GM19023 (cell line): ENCODE results near the gene ELOA.

Source experiments
- ATAC-seq: cut with Tn5 transposase; IDR thresholded peaks from one replicate; pipeline ENCODE4 v1.9.1; 2021; ENCODE audit warnings: mild to moderate bottlenecking, moderate library complexity; ENCODE audit not compliant: unreplicated experiment

ELOA gene, protein sequence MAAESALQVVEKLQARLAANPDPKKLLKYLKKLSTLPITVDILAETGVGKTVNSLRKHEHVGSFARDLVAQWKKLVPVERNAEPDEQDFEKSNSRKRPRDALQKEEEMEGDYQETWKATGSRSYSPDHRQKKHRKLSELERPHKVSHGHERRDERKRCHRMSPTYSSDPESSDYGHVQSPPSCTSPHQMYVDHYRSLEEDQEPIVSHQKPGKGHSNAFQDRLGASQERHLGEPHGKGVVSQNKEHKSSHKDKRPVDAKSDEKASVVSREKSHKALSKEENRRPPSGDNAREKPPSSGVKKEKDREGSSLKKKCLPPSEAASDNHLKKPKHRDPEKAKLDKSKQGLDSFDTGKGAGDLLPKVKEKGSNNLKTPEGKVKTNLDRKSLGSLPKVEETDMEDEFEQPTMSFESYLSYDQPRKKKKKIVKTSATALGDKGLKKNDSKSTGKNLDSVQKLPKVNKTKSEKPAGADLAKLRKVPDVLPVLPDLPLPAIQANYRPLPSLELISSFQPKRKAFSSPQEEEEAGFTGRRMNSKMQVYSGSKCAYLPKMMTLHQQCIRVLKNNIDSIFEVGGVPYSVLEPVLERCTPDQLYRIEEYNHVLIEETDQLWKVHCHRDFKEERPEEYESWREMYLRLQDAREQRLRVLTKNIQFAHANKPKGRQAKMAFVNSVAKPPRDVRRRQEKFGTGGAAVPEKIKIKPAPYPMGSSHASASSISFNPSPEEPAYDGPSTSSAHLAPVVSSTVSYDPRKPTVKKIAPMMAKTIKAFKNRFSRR

DNA sequence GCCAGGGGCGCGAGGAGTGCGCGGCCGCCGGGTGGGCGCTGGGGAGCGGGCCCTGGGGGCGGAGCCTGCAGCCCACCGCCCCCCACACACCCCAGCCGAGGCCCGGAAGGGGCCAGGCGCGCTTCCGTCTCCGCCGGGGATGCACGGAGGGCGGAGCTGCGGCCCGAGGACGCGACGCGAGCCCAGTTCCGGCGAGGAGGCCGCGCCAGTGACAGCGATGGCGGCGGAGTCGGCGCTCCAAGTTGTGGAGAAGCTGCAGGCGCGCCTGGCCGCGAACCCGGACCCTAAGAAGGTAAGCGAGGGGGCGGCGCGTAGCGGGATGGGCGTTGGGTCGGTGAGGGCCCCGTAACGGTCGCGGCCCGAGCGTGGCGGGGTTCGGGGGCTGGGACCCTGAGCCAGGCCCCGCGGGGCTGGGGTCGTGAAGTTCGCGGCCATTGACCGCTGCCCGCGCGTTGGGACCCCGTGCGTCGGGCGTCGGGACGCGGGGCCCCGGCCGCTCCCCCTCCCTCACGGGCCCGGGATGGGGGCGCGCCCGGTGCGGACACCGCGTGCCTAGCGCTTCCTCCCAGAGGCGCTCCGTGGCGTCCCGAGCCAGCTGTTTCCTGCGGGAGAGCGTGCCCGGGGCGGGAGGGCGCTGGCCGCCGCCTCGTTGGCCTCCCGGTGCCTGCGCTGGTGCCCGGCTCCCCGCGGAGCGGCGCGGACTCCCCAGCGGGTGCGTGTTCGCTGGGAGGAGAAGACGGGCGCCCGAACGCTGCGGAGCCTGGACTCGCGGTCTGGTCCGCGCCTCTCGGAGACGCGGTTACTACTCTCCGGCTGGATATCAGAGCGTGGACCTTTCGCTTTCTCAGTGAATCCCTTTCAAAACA lies at the start of gene ELOA:
Gene ELOA (plus strand): TSS at position 185 of the 866 bp plus-strand sequence. CDS start 33 bp downstream, at position 218.
- peak; percentile 80 for ATAC-seq

DNA sequence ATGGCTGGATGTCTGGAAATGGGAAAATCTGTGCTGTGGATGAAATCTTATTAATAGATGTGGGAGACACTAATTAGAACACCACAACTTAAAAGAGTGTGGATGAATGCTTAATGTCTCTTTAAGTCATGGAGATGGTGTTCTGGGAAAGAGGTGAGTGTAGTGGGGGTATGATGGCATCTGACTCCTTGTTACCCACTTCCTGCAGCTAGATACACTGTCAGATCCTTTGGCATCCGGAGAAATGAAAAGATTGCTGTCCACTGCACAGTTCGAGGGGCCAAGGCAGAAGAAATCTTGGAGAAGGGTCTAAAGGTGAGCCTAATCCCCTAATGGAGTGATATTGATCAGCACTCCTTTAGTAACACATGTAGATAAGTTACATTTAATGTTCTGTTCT lies 49.7 kb upstream of the ELOA start:
- ATAC-seq, result no peak

DNA sequence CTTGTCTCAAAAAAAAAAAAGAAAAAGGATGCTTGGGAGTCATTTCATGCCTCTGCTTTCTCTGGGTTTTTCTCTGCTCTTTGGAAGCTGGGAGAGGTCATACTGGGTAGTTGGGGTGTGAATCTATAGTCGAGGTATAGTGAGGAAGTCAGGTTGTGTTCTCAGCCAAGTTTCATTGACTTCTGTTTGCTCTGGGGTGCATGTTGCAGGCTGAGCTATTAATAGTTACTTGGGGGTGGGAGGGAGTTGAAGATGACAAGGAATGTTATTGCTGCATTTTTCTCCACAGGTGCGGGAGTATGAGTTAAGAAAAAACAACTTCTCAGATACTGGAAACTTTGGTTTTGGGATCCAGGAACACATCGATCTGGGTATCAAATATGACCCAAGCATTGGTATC lies 48.9 kb upstream of the ELOA start:
- no peak for ATAC-seq

DNA sequence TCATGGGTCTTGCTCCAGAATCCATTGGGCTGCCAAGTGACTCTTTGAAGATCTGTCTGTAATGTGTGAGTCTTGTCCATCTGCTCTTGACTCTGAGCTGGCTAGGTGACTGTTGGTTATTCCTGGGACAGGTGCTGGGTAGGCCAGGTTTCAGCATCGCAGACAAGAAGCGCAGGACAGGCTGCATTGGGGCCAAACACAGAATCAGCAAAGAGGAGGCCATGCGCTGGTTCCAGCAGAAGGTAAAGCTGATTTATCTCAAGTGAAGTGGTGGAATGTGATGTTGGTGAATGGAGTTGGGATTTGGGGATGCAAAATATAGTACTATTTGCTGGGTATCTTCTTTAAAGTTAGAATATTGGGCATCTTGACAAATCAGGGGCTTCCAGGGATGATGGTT lies 47.6 kb upstream of the ELOA start:
- ATAC-seq, result no peak

DNA sequence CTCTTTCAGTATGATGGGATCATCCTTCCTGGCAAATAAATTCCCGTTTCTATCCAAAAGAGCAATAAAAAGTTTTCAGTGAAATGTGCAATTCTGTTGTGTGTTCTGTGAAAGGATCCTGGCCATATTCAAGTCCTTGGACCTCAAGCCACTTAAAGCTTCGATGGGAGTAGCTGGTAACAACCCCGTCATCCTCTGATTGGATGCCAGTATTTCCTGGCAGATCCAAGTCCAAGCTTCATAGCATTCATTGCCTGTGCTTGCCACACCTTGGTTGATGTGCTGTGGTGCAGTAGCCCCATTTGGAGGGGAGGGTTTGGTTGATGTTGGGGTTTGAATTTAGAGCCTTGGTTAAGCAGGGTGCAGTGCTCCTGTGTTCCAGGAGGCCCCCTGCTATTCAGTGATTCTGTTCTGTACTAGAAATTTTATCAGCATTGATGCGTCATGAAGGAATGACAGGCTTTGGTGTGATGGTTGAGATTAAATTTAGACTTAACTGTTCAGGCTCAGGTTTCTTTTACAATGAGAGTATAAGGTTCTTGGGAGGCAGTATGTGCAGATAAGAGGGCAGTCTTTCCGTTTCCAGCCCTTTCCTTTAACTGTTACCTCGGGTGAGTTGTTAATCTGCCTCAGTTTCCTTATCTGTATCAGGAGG lies 46.8 kb upstream of the ELOA start:
- ATAC-seq, result no peak

DNA sequence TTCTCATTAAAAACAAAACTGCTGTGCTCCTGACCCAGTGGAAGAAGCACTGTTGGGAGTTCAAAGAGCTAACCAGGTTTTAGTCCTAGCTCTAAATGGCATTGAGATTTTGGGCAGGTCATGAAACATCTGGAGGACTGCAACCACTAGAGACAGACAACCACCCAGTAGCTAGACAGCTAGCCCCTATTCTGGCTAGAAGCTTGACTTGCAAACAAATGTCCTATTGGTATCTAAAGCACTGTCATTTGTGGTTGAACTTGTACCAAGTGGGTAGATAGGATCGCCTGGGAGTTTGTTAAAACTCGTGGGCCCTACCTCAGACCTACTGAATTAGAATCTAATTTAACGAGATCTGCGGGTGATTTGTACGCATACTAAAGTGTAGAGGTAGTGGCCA lies 44.8 kb upstream of the ELOA start:
- no peak for ATAC-seq

DNA sequence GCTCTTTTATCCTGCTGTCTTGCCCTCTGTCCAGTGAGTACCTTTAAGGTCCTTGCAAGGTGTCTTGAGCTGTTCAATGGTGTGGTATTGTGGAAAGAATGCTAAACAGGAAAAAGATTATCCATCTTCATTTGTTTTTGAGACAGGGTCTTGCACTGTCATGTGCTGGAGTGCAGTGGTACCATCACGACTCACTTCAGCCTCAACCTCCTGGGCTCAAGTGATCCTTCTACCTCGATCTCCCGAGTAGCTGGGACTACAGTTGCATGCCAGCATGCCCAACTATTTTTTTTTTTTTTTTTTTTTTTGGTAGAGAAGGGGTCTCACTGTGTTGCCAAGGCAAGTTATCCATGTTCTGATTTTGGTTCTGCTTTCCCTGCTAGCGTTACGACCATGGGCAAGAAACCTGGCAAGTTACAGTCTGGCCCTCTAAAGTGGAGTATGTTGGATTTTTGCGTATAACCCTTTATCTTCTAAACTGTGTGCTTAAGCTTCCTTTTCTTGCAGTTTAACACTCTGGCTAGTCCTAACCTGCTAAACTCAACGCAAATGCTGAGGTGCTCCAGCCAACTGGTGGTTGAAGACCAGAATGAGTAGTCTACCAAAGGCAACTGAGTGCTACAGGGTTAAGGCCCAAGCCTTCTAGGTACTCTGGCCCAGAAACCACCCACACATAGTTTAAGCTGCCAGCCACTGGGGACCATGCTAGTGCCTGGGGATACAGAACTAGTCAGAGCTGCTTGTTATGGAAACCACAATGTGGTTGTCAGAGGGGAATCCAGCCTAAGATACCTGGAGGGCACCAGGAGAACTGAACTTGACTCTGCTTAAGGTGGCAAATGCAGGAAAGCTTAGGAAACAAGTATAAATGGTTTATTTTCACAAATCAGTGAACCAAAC lies 43.7 kb upstream of the ELOA start:
- no peak for ATAC-seq

DNA sequence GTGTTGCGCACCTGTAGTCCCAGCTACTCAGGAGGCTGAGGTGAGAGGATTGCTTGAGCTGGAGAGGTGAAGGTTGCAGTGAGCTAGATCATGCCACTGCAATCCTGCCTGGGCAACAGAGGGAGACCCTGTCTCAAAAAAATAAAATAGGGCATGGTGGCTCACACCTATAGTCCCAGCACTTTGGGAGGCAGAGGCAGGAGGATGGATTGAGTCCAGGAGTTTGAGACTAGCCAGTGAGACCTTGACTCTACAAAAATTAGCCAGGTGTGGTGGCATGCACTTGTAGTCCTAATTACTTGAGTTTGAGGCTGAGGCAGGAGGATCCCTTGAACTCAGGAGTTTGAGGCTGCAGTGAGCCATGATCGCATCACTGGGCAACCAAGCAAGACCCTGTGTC lies 42.0 kb upstream of the ELOA start:
- ATAC-seq, result no peak

DNA sequence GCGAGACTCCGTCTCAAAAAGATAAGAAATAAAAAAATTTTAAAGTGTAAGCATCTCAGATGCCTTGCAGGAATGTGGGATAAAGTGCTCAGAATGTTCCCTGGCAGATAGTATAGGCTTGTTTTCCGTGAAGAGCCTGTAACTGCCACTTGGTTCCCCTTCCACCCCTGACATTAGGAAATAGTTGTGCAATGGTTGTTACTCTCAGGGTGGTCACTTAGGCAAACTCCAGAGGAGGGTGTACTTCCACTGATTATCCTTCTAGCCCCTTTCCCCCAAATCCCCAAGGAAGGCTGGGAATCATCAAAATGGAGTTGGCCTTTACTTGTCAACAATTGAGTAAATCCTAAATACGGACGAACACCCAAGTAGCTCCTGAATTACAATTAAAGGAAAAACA lies 41.3 kb upstream of the ELOA start:
- no peak for ATAC-seq

DNA sequence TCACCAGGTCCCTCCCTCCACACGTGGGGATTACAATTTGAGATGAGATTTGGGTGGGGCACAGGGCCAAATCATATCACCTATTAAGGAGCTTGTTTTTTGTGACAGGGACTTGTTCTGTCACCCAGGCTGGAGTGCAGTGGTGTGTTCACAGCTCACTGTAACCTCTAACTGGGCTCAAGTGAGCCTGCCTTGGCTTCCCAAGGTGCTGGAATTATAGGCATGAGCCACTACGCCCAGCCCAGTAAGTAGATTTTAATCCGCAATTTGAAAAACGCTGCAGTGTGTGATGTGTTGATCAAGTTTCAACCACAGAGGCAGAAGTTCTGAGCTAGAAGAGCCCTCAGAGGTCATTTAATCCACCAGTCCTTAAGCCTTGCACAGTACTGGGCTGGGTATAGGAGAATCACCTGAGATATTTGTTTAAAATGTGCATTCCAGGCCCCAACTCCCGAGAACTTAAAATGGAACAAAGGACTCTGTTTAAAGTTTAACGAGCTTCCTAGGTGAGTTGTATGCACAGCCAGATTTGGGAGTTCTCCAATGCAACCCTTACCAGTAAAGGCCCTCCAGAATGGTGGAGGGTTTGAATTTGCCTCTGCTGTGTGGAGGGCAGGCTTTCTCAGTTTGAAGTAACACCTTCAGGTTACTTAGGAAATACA lies 38.3 kb upstream of the ELOA start:
- no peak for ATAC-seq

DNA sequence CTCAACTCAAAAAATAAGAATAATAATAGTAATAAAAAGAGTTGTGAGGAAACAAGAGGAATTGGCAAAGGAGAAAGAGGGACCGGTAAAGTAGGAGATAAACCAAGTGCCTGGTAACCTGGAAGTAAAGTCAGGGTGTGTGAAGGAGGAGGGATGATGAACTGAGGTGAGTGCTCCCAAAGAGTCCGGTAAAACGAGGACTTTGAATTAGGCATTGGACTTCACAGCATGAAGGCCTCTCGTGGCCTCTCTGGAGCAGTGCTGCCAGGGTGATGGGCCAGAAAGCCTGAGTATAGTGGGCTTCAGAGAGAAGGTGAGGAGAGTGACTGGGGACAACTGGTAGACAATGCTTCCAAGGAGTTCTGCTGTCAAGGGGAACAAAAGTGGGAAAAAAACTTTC lies 34.0 kb upstream of the ELOA start:
- ATAC-seq, result no peak

DNA sequence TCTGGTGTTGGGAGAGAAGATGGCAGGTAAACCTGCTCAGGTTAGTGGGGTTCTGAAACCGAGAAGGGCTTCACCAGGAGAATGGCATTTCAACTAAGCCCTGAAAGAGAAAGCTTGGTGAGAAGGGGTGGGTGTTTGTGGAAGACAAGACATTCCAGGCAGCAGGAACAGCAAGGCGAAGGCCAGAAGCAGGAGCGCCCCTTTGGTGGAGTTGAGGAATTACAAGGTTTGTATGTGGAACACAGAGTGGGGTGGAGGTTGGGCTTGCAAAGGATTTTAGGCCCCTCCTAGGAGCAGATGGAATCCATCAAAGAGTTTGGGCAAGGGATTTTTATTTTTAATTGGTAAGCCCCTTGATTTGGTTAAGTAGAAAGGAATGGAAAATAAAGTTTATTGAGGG lies 24.8 kb upstream of the ELOA start:
- ATAC-seq, result no peak

DNA sequence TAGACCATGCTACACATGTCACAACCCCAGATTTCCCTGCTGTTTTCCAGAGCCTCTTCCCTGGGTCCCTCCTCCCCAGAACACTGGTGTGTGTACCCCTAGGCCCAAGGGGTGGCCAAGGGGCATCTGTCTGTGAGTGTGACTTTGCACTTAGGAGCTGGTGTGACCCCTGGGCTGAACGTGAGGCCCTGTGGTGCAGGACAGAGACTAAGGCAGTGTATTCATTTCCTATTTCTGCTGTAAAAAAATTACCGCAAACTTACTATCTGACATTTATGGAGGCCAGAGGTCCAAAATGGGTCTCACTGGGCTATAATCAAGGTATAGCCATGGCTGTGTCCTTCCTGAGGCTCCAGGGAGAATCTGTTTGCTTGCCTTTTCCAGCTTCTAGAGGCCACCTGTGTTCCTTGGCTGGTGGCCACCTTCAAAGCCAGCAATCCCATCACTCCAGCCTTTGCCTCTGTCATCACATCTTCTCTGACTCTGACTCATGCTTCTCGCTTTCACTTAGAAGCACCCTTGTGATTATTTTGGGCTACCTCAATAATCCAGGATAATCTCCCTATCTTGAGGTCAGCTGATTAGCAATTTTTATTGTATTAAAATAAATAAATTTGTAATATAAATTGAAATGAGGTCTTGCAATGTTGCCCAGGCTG lies 24.0 kb upstream of the ELOA start:
- ATAC-seq, result no peak

DNA sequence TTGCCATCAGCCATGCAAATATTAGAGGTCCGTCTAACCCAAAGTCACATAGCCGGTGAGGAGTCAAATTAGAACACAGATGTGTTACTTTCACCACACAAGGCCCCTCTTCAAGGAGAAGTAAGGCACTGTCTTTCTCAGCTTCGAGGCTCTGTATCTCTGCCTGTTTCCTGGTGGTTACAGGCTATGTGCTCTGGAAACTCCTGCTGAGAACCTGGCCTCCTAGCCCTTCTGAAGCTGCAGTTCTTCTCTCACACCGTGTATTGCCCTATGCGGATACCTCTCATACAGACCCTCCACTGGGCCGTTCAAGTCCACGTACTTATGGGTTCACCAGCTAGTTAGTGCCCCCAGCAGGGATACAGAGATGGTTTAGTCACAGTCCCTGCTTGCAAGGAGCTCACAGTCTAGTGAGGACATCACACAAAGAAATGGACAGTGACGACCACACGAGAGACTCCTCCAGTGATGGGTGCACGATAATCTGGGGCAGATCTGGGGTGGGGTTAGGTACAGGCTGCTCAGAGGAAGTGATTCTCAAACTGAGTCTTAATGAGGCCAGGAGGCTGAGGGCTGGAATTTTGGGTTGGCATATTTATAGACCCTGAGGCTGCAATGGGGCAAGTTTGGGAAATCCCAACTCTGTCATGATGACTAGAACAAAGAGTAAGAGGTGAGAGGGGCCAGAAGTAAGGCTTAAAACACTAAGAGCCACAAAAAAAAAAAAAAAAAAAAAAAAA lies 22.8 kb upstream of the ELOA start:
- ATAC-seq, result peak; percentile 54

DNA sequence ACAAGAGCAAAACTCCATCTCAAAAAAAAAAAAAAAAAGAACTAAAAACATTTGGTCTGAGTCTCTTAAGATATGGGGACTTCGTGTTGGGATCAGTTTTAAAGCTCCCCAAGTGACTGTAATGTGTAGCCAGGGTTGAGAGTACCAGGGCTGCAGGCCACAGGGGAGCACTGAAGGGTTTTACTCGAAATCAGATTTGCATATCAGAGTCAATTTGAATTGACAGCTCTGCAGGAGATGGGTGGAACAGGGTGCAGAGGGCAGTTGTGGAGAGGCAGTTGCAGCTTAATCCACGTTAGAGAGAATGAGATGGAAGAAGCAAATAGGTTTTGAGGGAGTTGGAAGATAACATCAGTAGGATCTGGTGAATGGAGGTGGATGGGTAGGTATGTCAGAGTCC lies 20.6 kb upstream of the ELOA start:
- no peak for ATAC-seq

DNA sequence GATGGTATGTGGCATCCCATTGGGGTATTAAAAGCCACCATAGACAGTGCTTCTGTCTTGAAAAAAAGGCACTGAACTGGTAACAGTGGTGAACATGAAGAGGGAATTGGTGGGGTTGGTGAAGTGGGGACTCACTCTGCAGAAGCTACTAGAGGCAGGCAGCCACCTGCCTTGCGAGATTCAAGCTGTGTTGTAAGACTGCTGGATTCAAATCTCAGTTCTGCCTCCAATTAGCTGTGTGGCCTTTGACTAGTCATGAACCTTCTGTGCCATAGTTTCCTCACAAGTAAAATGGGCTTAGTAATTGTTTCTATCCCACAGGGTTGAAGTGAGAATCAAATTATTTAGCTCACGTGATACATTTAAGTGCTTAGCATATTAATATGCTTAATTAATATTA lies 16.6 kb upstream of the ELOA start:
- no peak for ATAC-seq

DNA sequence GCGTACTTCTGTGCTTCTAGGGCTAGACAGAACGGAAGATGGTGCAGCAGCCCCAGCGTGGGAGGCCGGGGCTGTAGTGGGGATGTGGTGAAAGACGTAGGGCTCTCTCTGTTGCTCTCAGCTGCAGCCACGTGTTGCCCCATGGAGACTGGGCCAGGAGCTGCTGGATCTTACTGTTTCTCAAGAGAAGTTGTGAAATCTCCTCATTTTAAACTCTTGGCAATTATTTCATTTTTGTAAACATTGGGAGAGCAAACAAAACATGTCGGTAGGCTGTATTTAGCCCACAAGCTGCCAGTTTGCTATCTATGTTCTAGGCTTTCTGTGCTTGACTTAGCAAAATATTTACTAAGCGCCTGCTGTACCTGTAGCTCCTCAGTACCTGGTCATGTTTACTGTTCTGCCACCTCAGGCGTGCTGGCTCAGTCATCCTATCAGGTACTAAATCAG lies 15.9 kb upstream of the ELOA start:
- no peak for ATAC-seq
